SK-N-SH treated with all-trans-retinoic acid at 6 μM for 48 hours (cell line): ENCODE measurements around the gene DNAH7.
A peak's percentile ranks its signal among the peaks of the same experiment; 100 is the strongest.

Experiments used
- ATAC-seq: fragments of 200-7000 bp; cut with Tn5 transposase; 3 replicates; pipeline ENCODE4 v1.9.1; 2020; ENCODE audit warnings: mild to moderate bottlenecking, moderate library complexity
- ARNTL ChIP-seq: fragments of 450-650 bp; formaldehyde crosslinking; IDR thresholded peaks from 2 replicates; pipeline ENCODE4 v1.5.0; 2020; ENCODE audit warnings: low read depth, mild to moderate bottlenecking, moderate library complexity, borderline replicate concordance
- BACH2 ChIP-seq: fragments of 250-450 bp; sonication (Bioruptor Pico); IDR thresholded peaks from 2 replicates; pipeline ENCODE4 v1.9.0; 2021; ENCODE audit warnings: mild to moderate bottlenecking, borderline replicate concordance
- CREB5 ChIP-seq: fragments of 250-450 bp; sonication (Bioruptor Pico); IDR thresholded peaks from 2 replicates; pipeline ENCODE4 v1.5.1; 2020; ENCODE audit warnings: low read depth, mild to moderate bottlenecking, moderate library complexity
- CSDC2 ChIP-seq: fragments of 250-450 bp; sonication (Bioruptor Pico); IDR thresholded peaks from 2 replicates; pipeline ENCODE4 v1.5.0; 2020; ENCODE audit warnings: mild to moderate bottlenecking, moderate library complexity
- ESRRG ChIP-seq: fragments of 250-450 bp; sonication (Bioruptor Pico); IDR thresholded peaks from 2 replicates; pipeline ENCODE4 v1.6.1; 2021; ENCODE audit warnings: mild to moderate bottlenecking
- GLIS3 ChIP-seq: fragments of 250-450 bp; sonication (Bioruptor Pico); IDR thresholded peaks from 2 replicates; pipeline ENCODE4 v1.5.0; 2020; ENCODE audit warnings: mild to moderate bottlenecking, moderate library complexity
- ISL1 ChIP-seq: fragments of 250-450 bp; sonication (Bioruptor Pico); IDR thresholded peaks from 2 replicates; pipeline ENCODE4 v2.1.2; 2022; ENCODE audit warnings: mild to moderate bottlenecking, moderate library complexity
- PATZ1 ChIP-seq: fragments of 250-450 bp; sonication (Bioruptor Pico); IDR thresholded peaks from 2 replicates; pipeline ENCODE4 v1.8.0; 2020; ENCODE audit warnings: mild to moderate bottlenecking, moderate library complexity, borderline replicate concordance
- POU6F1 ChIP-seq: fragments of 250-450 bp; sonication (Bioruptor Pico); IDR thresholded peaks from 2 replicates; pipeline ENCODE4 v1.8.0; 2021; ENCODE audit warnings: low read depth, mild to moderate bottlenecking, moderate library complexity, borderline replicate concordance
- PPARA ChIP-seq: fragments of 250-450 bp; sonication (Bioruptor Pico); IDR thresholded peaks from 2 replicates; pipeline ENCODE4 v1.5.0; 2020; ENCODE audit warnings: mild to moderate bottlenecking, borderline replicate concordance
- RARB ChIP-seq: fragments of 250-450 bp; sonication (Bioruptor Pico); IDR thresholded peaks from 2 replicates; pipeline ENCODE4 v1.8.0; 2021; ENCODE audit warnings: mild to moderate bottlenecking, moderate library complexity
- SNAI2 ChIP-seq: fragments of 250-450 bp; sonication (Bioruptor Pico); IDR thresholded peaks from 2 replicates; pipeline ENCODE4 v1.5.0; 2020; ENCODE audit warnings: mild to moderate bottlenecking, moderate library complexity
- TCF4 ChIP-seq: fragments of 250-450 bp; sonication (Bioruptor Pico); IDR thresholded peaks from 2 replicates; pipeline ENCODE4 v1.8.0; 2021; ENCODE audit warnings: mild to moderate bottlenecking, moderate library complexity, borderline replicate concordance
- TOX ChIP-seq: fragments of 250-450 bp; sonication (Bioruptor Pico); IDR thresholded peaks from 2 replicates; pipeline ENCODE4 v1.8.0; 2021; ENCODE audit warnings: mild to moderate bottlenecking, moderate library complexity, borderline replicate concordance
- TSHZ2 ChIP-seq: fragments of 250-450 bp; sonication (Bioruptor Pico); IDR thresholded peaks from 2 replicates; pipeline ENCODE4 v1.5.0; 2020; ENCODE audit warnings: mild to moderate bottlenecking, moderate library complexity
- ZC3H10 ChIP-seq: fragments of 250-450 bp; sonication (Bioruptor Pico); IDR thresholded peaks from 2 replicates; pipeline ENCODE4 v1.5.1; 2021; ENCODE audit warnings: mild to moderate bottlenecking, moderate library complexity
- ZFP3 ChIP-seq: fragments of 250-450 bp; sonication (Bioruptor Pico); IDR thresholded peaks from 2 replicates; pipeline ENCODE4 v1.5.0; 2020; ENCODE audit warnings: mild to moderate bottlenecking, moderate library complexity
- ZFP30 ChIP-seq: fragments of 450-650 bp; formaldehyde crosslinking; IDR thresholded peaks from 2 replicates; pipeline ENCODE4 v1.5.0; 2022; ENCODE audit warnings: mild to moderate bottlenecking, moderate library complexity
- ZNF565 ChIP-seq: fragments of 450-650 bp; formaldehyde crosslinking; conservative IDR thresholded peaks from 2 replicates; pipeline ENCODE4 v1.5.0; 2020; ENCODE audit warnings: low read depth, mild to moderate bottlenecking, moderate library complexity
- ZNF70 ChIP-seq: fragments of 450-650 bp; formaldehyde crosslinking; IDR thresholded peaks from 2 replicates; pipeline ENCODE4 v1.5.0; 2020; ENCODE audit warnings: mild to moderate bottlenecking, moderate library complexity
- ZNF8 ChIP-seq: fragments of 450-650 bp; formaldehyde crosslinking; IDR thresholded peaks from 2 replicates; pipeline ENCODE4 v1.5.0; 2020; ENCODE audit warnings: mild to moderate bottlenecking, moderate library complexity

Gene DNAH7

GRCh38 chr2:195903956-195904355 is 164.7 kb downstream of the DNAH7 start:
- ATAC-seq: no peak
- TF ChIP-seq TOX: no peak
- no peak for TF ChIP-seq ZNF70 (CRISPR knock-in tag)
- no peak for TF ChIP-seq ARNTL (CRISPR knock-in tag)
- TF ChIP-seq CSDC2: no peak
- no peak for TF ChIP-seq ZC3H10 (CRISPR knock-in tag)
- no peak for TF ChIP-seq CREB5
- TF ChIP-seq ZFP30 (CRISPR knock-in tag): no peak
- TF ChIP-seq ZNF8 (CRISPR knock-in tag): no peak
- no peak for TF ChIP-seq ESRRG
- no peak for TF ChIP-seq ZFP3
- TF ChIP-seq ZNF565 (CRISPR knock-in tag): no peak
- no peak for TF ChIP-seq RARB
- no peak for TF ChIP-seq PATZ1 (CRISPR knock-in tag)
- no peak for TF ChIP-seq BACH2 (CRISPR knock-in tag)
- TF ChIP-seq, all 23 proteins: peak for 0

GRCh38 chr2:195902857-195903256 is 165.8 kb downstream of the DNAH7 start:
- no peak for TF ChIP-seq PATZ1 (CRISPR knock-in tag)
- TF ChIP-seq TSHZ2 (CRISPR knock-in tag): no peak
- TF ChIP-seq RARB: no peak
- TF ChIP-seq ZFP30 (CRISPR knock-in tag): no peak
- TF ChIP-seq ZC3H10 (CRISPR knock-in tag): no peak
- no peak for TF ChIP-seq TCF4 (CRISPR knock-in tag)
- no peak for TF ChIP-seq POU6F1 (CRISPR knock-in tag)
- no peak for TF ChIP-seq ZNF70 (CRISPR knock-in tag)
- no peak for TF ChIP-seq TOX
- TF ChIP-seq ZNF565 (CRISPR knock-in tag): no peak
- no peak for TF ChIP-seq PPARA (CRISPR knock-in tag)
- TF ChIP-seq ZFP3: no peak
- TF ChIP-seq ARNTL (CRISPR knock-in tag): no peak
- TF ChIP-seq SNAI2 (CRISPR knock-in tag): no peak
- no peak for TF ChIP-seq ISL1 (CRISPR knock-in tag)
- no peak for TF ChIP-seq GLIS3 (CRISPR knock-in tag)
- no peak for TF ChIP-seq ESRRG
- TF ChIP-seq, all 23 proteins: peak for 0
- ATAC-seq: no peak

- TF ChIP-seq ISL1 (CRISPR knock-in tag) (peak; percentile 87), PATZ1 (CRISPR knock-in tag) (no peak), ZC3H10 (CRISPR knock-in tag) (peak; percentile 71; the same call in 1 of the 2 replicates)
- peak; percentile 68 for ATAC-seq
Measured at GRCh38 chr2:195899226-195899625, 169.4 kb downstream of the DNAH7 start.
